ENCODE data around the gene NRXN3.

Gene NRXN3

GRCh38 chr14:79177106-79177505, 1006.9 kb downstream of the NRXN3 start:
- no peak for TF ChIP-seq CTCF (IDR thresholded peaks at IDR 0.05; ENCODE audit: insufficient read depth, low read depth, low read length, missing control alignments)

GRCh38 chr14:79178719-79179118, 1008.5 kb downstream of the NRXN3 start:
- no peak overlapping the region for H3K4me3 ChIP-seq (ENCODE audit: low read depth, low read length)
- no peak for TF ChIP-seq CTCF (IDR thresholded peaks at IDR 0.05; ENCODE audit: insufficient read depth, low read depth, low read length, missing control alignments)
- no peak for DNase-seq (ENCODE audit: low read depth)

More at GRCh38 chr14:79177106-79177505, 1006.9 kb downstream of the NRXN3 start:
- H3K4me3 ChIP-seq (ENCODE audit: low read depth, low read length), result no peak overlapping the region
- no peak for DNase-seq (ENCODE audit: low read depth)

- no peak for TF ChIP-seq CTCF (IDR thresholded peaks at IDR 0.05; ENCODE audit: insufficient read depth, low read depth, low read length, missing control alignments)
Measured at GRCh38 chr14:79179985-79180384, 1009.8 kb downstream of the NRXN3 start.

GRCh38 chr14:79180656-79181055, 1010.5 kb downstream of the NRXN3 start:
- no peak for TF ChIP-seq CTCF (IDR thresholded peaks at IDR 0.05; ENCODE audit: insufficient read depth, low read depth, low read length, missing control alignments)
- no peak overlapping the region for H3K4me3 ChIP-seq (ENCODE audit: low read depth, low read length)
- DNase-seq (ENCODE audit: low read depth), result no peak

More at GRCh38 chr14:79179985-79180384, 1009.8 kb downstream of the NRXN3 start:
- no peak overlapping the region for H3K4me3 ChIP-seq (ENCODE audit: low read depth, low read length)
- no peak for DNase-seq (ENCODE audit: low read depth)

GRCh38 chr14:79186523-79186922, 1016.4 kb downstream of the NRXN3 start:
- DNase-seq (ENCODE audit: low read depth), result no peak
- TF ChIP-seq CTCF (IDR thresholded peaks at IDR 0.05; ENCODE audit: insufficient read depth, low read depth, low read length, missing control alignments), result no peak
- no peak overlapping the region for H3K4me3 ChIP-seq (ENCODE audit: low read depth, low read length)

- TF ChIP-seq CTCF (IDR thresholded peaks at IDR 0.05; ENCODE audit: insufficient read depth, low read depth, low read length, missing control alignments), result no peak
- no peak for DNase-seq (ENCODE audit: low read depth)
Measured at GRCh38 chr14:79193689-79194477, 1023.7 kb downstream of the NRXN3 start.

GRCh38 chr14:79196216-79196615, 1026.0 kb downstream of the NRXN3 start:
- H3K4me3 ChIP-seq (ENCODE audit: low read depth, low read length), result no peak overlapping the region
- no peak for DNase-seq (ENCODE audit: low read depth)
- no peak for TF ChIP-seq CTCF (IDR thresholded peaks at IDR 0.05; ENCODE audit: insufficient read depth, low read depth, low read length, missing control alignments)

More at GRCh38 chr14:79193689-79194477, 1023.7 kb downstream of the NRXN3 start:
- H3K4me3 ChIP-seq (ENCODE audit: low read depth, low read length), result no peak overlapping the region
